NCI-H1436 (cell line): ENCODE data around the gene NEAT1.

Experiments used
- DNase-seq: peaks from one replicate; lab custom pipeline; 2025; lab: John Stamatoyannopoulos, UW

The NEAT1 gene

GRCh38 chr11:65421794-65422632 lies 585 bp upstream of the NEAT1 start:
- DNase-seq = peak; percentile 95

- no peak for DNase-seq
Measured at GRCh38 chr11:65423516-65424204, 1.1 kb downstream of the NEAT1 start.

GRCh38 chr11:65424205-65425104 lies 1.9 kb downstream of the NEAT1 start:
- DNase-seq = no peak

GRCh38 chr11:65425105-65425970 lies 2.7 kb downstream of the NEAT1 start:
- no peak for DNase-seq

GRCh38 chr11:65425971-65426838 lies 3.6 kb downstream of the NEAT1 start:
- no peak for DNase-seq

- DNase-seq = no peak
Measured at GRCh38 chr11:65426839-65427690, 4.5 kb downstream of the NEAT1 start.

GRCh38 chr11:65427691-65428577 lies 5.3 kb downstream of the NEAT1 start:
- no peak for DNase-seq

- no peak for DNase-seq
Measured at GRCh38 chr11:65428578-65429067, 6.0 kb downstream of the NEAT1 start.

- no peak for DNase-seq
Measured at GRCh38 chr11:65429068-65429681, 6.6 kb downstream of the NEAT1 start.

GRCh38 chr11:65429724-65430405 lies 7.3 kb downstream of the NEAT1 start:
- no peak for DNase-seq

- no peak for DNase-seq
Measured at GRCh38 chr11:65430406-65431217, 8.0 kb downstream of the NEAT1 start.

- no peak for DNase-seq
Measured at GRCh38 chr11:65431451-65432099, 9.0 kb downstream of the NEAT1 start.

GRCh38 chr11:65432100-65432650 lies 9.6 kb downstream of the NEAT1 start:
- no peak for DNase-seq

- DNase-seq = no peak
Measured at GRCh38 chr11:65432686-65433582, 10.3 kb downstream of the NEAT1 start.
